Fibroblast of the conjunctiva (primary cell): ENCODE data around the gene COCH.

Experiments
- DNase-seq: peaks from one replicate; pipeline ENCODE4 v3.0.0-alpha.2; 2010; ENCODE audit warnings: low read depth

COCH gene

DNA sequence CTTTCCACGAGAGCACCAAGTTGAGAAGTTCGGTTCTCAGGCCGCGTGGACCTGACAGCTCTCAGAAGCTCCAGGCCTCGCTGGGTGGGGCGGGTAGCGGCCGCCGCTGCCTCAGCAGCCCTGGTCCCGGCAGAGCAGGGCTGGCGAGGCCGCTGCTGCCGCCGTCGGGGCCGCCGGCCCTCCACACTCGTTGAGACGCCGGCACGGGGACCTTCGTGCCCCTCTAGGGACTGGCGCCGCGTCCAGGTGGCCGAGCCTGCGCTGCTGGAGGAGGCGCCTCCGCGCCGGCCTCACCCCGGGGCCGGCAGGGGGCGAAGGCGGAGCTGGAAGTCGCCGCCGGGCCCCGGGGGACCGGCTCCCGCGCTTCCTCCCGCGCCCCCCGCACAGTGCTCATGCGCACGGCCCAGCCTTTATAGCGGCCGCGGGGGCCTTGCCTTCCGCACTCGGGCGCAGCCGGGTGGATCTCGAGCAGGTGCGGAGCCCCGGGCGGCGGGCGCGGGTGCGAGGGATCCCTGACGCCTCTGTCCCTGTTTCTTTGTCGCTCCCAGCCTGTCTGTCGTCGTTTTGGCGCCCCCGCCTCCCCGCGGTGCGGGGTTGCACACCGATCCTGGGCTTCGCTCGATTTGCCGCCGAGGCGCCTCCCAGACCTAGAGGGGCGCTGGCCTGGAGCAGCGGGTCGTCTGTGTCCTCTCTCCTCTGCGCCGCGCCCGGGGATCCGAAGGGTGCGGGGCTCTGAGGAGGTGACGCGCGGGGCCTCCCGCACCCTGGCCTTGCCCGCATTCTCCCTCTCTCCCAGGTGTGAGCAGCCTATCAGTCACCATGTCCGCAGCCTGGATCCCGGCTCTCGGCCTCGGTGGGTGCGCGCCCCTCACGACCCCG lies at the start of gene COCH:
COCH (plus strand) TSS at position 440 of the 879 bp plus-strand sequence; CDS start at position 820, 380 bp downstream.
- DNase-seq: no peak

DNA sequence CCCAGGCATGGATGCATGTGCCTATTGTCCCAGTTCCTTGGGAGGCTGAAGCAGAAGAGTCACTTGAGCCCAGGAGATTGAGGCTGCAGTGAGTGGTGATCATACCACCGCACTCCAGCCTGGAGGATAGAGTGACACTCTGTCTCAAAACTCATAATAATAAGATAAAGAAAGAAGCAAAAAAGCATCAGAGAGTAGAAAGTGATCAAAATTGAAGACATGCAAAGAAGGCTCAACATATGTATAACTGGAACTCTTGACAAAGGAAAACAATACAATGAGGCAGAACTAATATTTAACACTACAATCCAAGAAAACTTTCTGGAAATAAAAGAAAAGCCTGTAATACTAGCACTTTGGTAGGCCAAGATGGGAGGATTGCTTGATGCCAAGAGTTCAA lies 48.3 kb upstream of the COCH start:
- DNase-seq: no peak

DNA sequence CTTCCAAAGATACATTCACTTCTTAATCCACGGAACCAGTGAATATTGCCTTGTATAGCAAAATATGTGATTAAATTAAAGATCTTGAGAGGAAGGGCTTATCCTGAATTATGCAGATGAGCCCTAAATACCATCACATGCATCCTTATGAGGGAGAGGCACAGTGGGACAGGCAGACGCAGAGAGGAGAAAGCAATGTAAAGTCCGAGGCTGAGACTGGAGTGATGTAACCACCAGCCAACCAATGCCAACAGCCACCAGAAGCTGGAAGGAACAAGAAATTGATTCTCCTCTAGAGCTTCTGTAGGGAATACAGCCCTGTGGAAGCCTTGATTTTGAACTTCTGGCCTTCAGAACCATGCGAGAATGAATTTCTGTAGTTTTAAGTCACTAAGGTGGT lies 44.5 kb upstream of the COCH start:
- no peak for DNase-seq

DNA sequence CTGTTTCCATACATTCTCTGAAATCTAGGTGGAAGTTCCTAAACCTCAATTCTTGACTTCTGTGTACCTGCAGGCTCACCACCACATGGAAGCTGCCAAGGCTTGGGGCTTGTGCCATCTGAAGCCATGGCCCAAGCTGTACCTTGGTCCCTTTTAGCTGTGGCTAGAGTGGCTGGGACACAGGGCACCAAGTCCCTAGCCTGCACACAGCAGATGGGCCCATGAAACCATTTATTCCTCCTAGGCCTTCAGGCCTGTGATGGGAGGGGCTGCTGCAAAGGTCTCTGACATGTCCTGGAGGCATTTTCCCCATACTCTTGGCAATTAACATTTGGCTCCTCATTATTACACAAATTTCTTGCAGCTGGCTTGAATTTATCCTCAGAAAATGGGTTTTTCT lies 40.0 kb upstream of the COCH start:
- no peak for DNase-seq

DNA sequence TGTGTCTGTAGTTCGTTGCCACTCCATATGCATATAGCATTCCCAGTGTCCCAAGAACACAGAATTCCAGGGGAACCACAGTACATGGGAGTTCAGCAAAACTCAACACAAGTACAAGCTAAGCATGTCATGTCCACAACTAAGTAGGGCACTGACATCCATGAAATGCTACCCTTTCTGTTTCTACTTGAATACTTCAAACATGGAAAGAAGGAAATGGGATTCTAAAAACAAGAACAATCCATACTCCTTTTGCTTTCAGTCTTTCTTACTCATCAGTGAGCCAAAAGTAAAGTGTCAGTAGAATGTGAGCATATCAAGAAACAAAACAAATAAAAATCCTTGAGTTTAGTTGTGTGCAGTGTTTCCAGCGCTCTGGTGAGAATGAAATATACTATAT lies 36.0 kb upstream of the COCH start:
- DNase-seq: no peak

DNA sequence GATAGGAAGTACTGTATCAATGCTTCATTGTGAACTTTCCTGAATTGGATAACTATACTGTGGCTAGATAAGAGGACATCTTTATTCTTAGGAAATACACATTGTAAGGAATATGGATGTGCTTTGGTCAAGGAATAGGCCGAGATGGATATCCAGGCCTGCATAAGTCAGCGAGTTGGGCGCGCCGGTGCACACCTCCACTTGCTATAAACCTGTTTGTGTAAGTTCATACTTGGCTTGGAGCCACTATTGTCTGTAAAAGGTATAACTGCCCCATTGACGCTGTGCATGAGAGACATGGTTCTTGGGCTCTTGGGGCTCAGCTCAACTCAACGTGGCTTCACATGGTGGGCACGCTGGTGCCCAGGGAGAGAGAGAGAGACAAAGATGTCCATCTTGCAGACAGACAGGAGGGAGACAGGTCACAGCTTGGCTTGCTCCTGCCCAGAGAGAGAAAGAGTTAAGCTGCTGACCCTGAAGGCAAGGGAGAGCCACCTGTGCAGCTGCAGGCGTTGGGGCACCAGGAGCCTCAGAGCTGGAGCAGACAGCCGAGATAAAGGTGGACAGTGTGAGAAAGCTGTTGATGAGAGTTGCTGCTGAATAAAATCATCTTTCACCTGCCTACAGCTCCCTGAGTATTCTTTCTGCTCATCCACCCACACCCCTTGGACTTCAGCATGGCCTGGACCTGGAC lies 34.1 kb upstream of the COCH start:
- no peak for DNase-seq

DNA sequence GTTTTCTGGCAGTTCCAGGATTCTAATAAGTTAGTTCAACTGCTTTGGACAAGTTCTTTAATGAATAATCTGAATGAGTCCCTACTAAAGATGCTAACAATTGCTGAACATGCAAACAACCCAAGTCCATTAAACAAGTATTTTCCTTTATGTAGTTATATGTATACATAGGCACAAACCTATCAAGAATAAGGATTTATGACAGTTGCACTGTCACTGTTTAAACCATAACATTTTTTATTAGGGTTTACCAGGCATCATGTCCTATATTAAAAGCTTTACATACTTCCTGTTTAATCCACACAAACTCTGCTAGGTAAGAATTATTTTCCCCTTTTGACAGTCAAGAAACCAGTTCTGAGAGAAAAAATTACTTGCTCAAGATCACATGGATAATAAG lies 31.9 kb upstream of the COCH start:
- DNase-seq: no peak

DNA sequence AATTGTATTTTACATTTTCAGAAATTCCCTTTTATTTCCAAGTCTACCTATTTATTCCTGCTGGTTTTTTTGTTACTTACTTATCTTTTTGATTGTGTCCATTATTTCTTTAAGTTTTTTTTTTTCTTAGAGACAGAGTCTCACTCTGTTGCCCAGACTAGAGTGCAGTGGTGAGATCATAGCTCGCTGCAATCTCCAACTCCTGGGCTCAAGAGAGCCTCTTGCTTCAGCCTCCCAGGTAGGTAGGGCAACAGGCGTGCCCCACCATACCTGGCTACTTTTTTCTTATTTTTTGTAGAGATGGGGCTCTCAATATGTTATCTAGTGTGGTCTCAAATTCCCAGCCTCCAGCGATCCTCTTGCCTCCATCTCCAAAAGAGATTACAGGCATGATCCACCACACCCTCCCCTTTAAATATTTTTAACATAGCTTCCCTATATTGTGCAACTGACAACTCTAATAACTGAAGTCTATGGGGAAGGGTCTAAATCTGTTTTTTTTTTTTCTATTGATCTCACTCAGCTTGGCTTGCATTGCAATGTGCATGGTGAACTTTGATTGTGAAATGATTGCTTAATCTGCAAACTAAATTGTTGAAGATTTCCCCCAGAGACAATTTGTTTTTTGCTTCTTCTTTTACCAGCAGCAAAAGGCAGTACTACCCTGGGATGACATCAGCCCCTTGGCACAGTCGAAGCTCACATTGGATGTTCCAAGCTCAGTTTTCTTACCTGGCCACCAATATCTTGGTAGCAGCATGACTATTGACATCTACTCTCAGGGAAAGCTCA lies 25.7 kb upstream of the COCH start:
- no peak for DNase-seq

DNA sequence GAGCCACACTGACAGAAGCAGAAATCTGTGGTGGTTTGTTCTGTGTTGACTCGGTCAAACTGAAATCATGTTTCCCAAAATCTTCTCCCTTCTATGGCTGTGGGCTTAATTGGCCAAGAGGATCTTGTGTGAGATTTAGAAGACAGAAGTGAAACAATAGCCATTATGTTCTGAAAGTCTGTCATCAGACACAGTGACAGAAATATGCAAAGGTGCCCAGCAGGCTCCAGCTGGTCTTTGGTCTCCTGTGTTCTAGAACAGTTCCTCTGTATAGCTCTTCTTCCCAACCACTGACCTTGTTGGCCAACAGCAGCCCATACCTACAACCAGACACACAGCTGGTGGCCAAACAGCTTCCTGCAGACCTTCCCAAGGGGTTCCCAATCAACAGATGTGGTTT lies 25.0 kb upstream of the COCH start:
- DNase-seq: no peak

DNA sequence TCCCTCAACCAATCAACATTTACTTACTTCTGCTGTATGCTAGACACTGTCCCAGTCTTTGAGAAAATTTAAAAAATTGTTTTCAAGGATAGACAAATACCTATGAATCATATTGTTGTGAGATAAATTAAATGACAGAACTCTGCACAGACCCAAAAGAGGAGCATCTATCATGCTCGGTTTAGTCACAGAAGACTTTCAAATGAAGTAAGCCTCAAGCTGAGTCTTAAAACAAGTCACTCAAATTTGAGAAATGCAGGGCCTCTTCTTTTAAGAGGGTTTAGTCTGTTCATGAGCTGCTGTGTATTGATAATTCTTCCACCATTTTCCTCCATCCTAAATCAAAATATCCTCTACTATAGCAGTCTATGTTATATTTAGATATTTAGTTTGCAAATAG lies 24.4 kb upstream of the COCH start:
- no peak for DNase-seq

DNA sequence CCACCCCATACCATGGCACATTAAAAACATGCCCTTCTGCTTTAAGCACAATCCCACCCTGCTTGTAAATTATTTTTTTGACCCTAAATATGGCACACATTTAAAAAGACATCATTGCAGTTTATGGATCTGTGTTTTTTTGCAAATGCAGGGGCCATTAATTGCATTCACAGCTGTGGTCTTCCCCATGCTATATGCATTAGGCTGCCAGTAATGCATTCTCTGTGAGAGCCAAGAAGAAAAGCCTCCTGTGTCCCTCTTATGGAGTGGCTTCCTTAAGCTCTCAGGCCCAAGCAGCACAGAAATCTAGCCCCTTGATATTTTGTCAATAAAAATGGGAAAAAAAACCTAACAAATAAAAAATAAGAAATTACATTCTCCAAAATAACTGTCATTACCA lies 20.4 kb upstream of the COCH start:
- no peak for DNase-seq

DNA sequence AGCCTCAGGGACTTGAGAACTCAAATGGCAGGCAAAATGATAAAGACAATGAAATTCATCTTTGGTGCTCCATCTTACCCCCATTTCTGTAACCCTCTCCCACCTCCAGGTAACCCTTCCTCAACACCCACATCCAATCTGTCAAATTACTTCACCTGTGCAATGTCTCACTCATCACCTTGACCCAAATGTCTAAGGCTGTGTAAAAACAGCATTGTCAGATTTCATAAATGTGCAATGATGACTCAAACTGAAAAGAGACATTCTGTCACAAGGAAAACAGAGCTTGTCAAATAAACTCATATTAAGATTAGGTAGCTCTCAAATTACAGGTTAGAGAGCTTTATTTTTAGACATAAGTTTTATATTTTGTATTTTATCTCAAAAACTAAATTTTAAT lies 19.9 kb upstream of the COCH start:
- no peak for DNase-seq

DNA sequence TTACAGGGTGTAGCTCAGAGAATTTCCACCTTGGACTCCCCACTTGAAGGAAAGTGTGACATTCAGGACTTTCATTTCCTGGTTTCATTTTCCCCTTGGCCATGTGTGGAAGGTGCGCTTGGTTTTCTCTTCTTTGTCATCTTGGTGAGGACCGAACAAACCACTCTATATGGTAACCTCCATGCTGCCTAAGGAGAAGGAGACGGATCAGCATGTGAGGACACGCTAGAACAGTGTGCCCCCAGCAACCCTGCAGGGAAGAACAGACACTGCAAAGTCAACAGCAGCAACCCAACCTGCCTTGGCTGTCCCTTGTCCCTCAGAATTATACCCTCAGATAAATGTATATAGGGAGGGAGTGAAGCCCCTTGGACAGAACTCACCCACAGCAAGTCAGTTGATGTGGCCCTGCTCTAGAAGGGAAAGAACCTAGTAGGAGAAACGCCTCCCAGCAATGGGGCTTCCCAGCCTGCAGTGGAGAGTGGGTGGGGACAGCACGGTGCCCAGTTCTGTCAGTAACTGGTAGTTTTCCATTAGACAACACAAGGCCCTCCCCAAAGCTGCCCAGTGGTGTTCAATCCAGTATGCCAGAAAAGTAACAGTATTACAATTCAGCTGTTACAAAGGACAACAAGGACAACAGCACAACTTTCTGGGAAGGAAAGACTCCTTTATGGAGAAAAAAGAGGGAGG lies 18.9 kb upstream of the COCH start:
- no peak for DNase-seq

DNA sequence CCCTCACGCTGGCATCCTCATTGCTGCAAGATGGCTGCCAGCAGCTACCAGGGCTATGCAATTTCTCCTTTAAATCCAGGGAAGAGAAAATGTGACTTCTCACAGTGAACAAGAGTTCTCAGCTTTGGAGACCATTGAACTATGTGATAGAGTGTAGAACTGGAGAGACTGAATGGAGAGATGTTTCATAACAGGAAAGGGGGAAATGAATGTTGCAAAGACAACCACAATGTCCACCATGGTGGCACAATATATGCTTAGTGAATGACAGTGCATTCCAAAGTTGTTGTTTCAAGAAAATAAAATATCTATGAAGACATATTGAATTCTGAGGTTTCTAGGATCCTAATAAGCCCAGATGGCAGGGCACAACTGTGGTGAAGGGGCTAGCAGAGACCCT lies 13.2 kb upstream of the COCH start:
- DNase-seq: no peak

DNA sequence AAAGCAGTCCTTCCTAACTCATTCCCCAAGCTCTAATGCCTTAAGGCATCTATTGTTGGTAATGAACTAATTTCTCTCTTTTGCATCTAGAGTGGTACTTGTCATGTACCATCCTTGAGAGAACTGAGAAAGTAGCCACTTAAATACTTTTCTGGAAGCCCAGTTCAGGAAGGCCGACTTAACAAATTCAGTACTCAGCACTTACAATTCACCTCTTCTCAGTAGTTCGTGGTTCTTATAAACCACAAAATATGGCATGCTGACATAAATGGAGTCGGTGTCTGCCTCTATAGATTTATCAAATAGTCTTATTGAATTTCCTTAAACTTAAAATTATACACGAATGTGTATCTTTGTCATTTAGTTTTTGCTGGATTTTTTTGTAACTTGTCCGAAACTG lies 9.4 kb upstream of the COCH start:
- DNase-seq: no peak

DNA sequence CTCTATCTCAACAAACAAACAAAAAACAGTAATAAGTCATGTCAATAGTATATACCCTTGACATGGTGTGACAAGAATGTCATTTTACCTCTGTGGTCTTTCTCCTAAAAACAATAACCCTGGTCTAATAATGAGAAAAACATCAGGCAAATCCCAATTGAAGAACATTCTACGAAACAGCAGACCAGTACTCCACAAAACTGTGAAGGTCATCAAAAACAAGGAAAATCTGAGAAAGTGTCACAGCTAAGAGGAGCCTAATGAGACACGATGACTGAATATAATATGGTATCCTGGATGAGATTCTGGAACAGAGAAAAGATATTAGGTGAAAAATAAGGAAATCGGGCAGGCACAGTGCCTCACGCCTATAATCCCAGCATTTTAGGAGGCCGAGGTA lies 5.6 kb upstream of the COCH start:
- no peak for DNase-seq

DNA sequence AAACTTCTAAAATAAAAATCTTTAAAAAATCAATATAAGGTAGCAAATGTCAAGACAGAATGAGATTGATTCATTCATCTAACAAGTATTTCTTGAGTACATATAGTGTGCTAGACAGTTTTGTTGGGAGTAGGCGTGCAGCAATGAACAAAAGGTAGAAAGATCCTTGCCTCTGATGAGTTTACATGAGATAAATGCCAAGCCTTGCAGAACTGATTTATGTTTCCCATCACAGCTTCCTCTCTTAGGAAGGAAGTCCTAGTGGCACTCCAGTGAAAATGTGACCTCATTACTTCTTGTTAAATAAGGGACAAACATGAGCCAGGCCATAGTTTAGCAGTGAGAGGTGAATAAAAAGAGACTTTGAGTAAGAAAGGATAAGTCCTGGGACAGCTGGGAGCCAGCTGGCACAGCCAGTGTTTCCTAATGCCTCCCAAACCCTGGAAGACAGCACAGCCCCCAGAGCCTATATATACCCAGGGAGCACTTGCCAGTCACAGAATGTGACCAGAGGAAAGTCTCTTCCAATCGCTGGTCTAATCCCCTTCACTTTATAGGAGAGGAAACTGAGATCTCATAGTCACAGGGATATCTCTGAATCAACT lies 4.7 kb upstream of the COCH start:
- no peak for DNase-seq

DNA sequence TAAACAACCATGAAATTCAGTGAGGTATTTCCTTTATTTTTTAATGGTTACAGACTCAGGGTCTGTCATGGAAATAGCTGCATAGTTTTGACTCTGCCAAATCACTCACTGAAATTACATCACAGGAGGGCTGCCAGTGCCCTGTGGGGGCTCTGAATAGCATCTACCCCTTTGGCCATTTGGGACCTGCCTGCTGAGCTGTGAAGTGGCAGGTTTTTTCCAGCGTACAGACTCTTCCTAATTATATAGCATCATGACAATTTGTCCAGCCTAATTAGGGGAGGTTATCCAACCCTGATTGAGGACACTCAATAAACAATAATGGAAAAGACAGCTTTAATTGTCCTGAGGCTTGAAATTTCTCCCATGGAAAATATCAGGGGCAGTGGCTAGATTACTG lies 1.8 kb upstream of the COCH start:
- no peak for DNase-seq

DNA sequence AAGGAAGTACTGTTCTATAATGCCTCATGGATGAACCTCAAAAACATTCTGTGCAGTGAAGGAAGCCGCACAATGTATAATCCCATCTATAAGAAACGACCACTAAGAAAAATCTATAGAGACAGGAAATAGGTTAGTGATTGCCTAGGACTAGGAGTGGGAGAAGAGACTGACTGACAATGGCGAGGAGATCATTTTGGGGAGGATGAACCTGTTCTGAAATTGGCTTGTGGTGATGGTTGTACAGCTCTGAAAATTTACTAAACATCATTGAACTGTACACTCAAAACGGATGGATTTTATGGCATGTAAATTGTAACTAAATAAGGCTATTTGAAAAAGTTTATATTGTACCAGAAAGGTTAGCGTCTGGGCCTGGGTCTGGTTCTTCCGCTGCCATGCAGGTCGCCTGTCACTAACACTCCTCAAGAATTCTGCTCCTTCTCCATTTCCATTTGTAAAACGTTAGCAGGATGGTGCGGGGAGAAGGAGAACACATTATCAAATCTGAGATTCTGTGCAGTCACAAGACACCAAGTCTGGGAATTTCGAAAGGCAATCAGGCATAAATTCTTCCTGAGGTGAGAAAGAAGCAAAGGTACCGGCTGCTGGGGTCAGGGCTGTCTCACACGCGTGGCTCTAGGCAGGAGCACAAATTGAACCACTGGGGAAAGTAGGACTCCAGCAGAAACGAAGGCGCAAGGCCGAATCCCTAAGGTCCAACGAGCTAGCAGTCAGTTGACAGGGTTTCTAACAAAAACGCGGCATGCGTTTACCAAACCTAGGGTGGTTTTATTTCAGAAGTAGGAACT lies 845 bp upstream of the COCH start:
- no peak for DNase-seq

DNA sequence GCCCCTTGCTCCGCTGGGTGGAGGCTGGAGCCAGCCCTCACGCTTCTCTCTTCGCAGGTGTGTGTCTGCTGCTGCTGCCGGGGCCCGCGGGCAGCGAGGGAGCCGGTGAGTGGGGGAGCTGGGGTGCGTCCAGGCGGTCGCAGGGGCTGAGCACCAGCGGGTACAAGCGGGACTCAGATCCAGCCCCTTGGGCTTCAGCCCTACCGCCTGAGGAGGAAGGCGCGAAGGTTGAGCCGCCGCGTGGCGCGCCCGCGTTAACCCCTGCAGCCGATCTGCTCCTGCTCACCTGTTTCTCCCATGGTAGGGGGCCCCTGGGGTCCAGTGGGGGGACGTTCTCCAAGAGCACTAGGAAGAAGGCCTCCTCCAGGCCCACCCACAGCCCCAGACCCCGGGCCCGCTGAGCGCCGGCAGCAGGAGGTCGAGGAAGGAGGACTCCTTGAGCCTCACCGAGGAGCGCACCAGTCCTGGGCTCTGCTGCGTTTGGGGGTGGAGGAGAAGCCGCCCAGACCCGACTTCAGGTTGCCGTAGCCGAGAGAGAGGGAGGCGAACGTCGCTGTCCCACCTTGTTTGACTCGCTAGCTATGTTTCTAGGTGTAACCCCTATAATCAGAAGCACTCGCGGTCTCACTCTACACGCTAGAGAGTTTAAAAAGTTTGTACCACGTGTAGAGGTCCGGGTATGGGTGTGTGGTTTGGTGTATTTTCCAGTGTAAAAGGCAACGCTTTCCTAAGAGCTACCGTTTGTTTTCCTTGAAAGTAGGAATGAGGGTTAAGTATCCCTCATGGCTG lies 834 bp downstream of the COCH start:
- no peak for DNase-seq
